DMS53 (cell line): Measurements from ENCODE around the gene SPON2.

Experiments
- DNase-seq: peaks from one replicate; lab custom pipeline; 2025; lab: John Stamatoyannopoulos, UW

SPON2 gene

GRCh38 chr4:1208970-1209704, 36.8 kb upstream of the SPON2 start:
- DNase-seq: no peak

- DNase-seq: no peak
Measured at GRCh38 chr4:1208266-1208961, 36.0 kb upstream of the SPON2 start.

- no peak for DNase-seq
Measured at GRCh38 chr4:1207603-1208265, 35.4 kb upstream of the SPON2 start.

DNA sequence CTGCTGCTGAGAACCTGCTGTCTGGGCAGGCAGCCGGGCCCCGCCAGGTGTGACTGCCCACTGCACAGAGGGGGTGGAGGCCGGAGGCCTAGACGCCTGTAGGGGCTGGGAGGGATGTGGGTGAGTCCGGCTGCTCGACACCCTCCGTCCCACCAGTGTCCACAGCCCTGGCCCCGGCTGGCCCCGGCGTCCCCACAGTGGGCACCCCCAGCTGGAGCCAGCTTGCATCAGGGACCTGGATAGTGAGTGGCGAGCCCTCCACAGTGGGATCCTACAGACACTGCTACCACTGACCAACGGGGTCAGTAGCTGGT, 34.7 kb upstream of the SPON2 start:
- no peak for DNase-seq

- DNase-seq: peak; percentile 67
Measured at GRCh38 chr4:1206299-1207156, 34.1 kb upstream of the SPON2 start.

DNA sequence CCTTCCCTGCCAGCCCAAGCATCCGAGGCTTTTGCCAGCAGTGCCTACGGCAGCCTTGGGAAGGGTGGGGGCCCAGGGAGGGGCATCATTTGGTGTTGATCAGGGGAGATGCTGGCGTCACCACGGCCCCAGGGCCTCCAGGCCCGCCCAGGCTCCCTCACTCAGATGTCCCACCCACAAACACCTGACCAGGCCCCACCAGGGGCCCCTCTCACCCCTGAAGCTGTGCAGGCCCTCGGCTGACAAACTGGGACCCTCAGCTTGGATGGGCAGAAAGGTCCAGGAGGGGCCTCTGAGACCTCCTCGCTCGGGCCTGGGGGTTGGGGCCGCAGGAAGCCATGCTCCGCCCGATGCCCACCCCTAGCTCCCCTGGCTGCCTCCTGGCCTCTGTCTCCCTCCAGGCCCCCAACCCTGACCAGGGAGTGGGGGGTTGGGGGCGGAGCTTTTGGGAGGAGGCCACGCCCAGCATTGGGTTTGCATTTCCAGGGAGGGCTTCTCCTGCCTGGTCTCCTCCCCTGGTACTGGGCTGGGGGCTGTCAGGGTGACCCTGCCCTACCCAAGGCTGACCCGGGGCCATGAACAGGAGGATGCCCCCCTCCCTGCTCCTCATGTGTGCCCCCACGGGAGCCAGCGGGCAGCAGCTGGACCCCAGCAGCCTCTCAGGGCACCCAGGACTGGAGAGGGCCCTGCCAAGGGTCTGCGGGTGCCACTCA, 33.4 kb upstream of the SPON2 start:
- DNase-seq: no peak

DNA sequence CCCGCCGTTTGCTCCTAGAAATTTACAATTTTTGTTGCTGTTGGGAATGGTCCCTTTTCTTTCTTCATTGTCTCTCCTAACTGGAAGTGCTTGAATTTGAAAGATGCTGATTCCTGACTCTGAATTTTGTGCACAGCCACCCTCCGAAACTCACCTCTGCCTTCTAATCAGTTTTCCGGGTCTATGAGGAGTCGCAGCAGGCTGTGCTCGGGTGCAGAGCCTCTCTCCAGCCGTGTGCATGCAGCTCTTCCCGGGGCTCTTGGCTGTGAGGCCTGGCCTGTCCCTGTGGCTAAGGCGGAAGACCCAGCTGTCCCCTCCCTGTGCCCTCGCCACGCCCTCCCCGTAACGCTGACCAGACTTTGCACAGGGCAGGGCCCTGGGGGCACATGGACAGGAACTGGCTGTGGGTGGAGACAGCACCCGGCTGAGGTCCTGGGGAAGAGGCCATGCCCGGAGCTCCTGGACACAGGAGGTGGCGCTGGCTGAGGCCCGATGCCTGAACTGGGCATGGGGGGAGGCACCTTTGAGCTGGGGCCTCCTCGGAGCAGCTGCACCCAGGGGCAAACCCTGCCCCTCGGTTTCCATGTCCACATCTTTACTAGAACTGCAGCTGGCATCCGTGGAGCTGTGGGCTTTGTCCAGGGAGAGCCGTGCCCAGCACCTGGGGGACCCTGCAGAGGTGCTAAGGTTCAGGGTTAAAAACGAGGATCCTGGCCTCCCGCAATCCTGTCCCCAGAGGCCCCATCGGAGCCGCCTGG, 32.6 kb upstream of the SPON2 start:
- no peak for DNase-seq

DNA sequence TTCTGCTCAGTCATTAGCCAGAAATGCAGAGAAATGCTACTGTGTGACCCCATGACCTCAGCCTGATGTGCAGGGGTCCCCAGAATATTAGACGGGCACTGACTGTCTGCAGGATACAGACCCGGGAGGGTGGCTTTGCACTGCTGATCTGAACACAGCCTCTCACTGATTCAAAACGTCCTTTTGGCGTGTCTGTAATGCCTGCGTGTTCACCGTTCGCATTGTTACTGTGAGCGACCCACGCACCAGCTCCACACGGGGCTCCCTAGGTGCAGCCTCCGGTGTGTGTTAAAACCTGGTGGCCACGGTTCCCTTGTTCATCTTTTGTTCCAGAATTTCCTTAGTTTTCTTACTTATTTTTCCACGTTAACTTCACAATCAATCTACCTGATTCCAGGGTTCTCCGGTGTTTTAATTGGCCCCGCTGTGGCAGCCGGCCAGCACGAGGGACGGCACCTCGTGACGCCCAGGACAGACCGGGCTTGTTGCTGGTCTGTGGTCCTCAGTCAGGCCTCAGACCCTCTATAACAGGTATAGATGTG, 32.0 kb upstream of the SPON2 start:
- no peak for DNase-seq

- DNase-seq: no peak
Measured at GRCh38 chr4:1203026-1203616, 30.7 kb upstream of the SPON2 start.

DNA sequence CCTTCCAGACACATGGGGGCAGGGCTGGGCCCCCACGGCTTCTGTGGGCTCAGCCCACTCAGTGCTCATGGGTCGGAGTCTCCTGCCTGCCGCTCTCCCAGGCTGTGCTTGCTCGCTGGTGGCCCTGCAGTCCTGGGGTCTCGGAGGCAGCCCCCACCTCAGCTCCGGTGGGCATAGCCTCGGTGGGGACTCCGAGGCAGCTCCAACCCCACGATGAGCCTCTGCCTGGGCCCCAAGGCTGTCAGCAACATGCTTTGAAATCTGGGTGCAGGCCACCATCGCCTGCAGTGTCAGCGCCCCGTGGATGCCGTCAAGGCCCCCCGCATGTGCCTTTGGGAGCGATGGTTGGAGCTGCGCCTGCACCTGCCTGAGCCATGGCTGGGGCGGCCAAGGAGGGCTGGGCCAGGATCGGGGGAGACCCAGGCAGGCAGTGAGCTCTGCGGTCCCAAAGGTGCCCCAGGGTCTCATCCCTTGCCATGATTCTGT, 30.2 kb upstream of the SPON2 start:
- DNase-seq: no peak

DNA sequence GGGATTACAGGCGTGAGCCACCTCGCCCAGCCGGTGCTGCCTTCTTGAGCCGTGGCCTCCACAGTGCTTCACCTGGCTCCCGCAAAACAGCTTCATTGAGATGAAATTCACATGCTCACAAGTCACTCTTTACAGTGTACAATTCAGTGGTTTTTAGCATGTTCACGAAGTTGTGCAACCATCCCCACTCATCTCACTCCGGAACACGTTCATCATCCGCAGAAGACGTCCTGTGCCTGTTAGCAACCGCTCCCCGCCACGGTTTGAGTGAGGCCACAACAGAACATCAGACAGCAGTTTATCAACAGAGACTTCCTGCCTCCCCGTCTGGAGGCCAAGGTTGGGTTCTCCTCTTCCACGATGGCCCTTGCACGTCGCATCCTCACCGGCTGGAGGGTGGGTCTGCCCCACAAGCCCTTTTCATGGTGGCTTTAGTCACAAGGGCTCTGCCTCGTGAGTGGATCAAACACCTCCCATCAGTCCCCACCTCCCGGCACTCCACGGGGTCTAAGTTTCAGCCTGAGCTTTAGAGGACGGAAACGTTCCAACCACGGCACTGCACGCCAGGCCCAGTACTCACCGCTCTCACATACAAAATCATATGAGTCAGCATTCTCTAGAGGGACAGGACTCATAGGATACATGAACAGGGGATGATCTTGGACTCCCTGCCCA, 29.6 kb upstream of the SPON2 start:
- no peak for DNase-seq

- DNase-seq: no peak
Measured at GRCh38 chr4:1200425-1201035, 28.1 kb upstream of the SPON2 start.

GRCh38 chr4:1199556-1200331, 27.4 kb upstream of the SPON2 start:
- no peak for DNase-seq

GRCh38 chr4:1198098-1198844, 25.9 kb upstream of the SPON2 start:
- peak; percentile 79 for DNase-seq

- peak; percentile 58 for DNase-seq
Measured at GRCh38 chr4:1196421-1197183, 24.2 kb upstream of the SPON2 start.

DNA sequence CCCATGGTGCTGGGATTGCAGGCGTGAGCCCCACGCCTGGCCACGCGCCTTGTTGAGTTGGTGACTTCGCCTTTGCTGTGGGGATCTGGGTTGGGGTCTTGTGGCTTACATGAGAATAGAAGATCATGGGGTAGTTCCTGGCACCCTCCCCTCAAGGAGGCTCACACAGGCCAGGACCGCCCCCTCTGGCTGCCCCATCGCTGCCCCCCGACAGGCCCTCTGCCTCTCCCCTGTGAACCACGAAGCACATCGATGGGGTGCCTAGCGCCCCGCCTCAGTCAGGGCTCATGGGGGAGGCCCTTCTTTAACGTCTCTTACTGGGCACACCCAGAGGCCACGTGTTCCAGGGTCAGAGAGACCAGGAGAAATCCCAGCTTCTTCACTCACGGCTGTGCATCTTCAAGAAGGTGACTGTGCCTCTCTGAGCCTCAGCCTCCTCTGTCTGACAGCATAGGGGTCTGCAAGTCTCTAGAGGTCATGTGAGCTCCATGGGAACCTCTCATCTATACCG, 23.6 kb upstream of the SPON2 start:
- DNase-seq: no peak
